Endometrial microvascular endothelial cells (primary cell): Measurements from ENCODE around the gene ZNF587. TPM values are rescaled to one million over a fixed set of nuclear protein-coding genes. Genes with fewer than 3 reads are reported as not detected.
"Not testable (repeated sequence)": the region's sequence is repeated elsewhere in the genome, so short reads cannot be mapped to it uniquely, and the experiment has no call there.

Experiments
- in situ Hi-C: cut with HindIII; loops from 2 replicates; pipeline ENCODE4 v1.10.0; 2017; ENCODE audit warnings: low sequenced_read_pairs, low pct_unique_long_range_greater_than_20kb; ENCODE audit errors: inconsistent ontology term
- total RNA-seq: library from RNA; depleted of rRNA; stranded (reverse); fragments of >200 nt; gene quantifications from one replicate; pipeline ENCODE4 v1.2.3, GENCODE V29; 2015; ENCODE audit errors: inconsistent ontology term

Gene ZNF587
- total RNA-seq, 1 donor from 2014 or later = 35.4 TPM

DNA sequence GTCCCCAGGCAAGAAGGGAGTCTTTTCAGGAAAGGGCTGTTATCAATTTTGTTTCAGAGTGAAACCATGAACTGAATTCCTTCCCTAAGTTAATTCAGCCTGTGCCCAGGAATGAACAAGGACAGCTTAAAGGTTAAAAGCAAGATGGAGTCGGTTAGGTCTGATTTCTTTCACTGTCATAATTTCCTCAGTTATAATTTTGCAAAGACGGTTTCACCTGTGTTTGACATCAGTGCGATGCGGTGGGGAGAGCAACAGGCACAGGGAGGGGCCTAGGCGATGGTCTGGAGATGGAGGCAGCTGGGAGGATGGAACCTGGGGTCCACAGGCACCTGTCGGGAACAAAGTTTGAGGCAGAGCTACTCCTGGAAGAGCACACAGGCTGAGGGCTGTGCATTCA lies 29.1 kb upstream of the ZNF587 start:
- in situ Hi-C loops = no loop called here

DNA sequence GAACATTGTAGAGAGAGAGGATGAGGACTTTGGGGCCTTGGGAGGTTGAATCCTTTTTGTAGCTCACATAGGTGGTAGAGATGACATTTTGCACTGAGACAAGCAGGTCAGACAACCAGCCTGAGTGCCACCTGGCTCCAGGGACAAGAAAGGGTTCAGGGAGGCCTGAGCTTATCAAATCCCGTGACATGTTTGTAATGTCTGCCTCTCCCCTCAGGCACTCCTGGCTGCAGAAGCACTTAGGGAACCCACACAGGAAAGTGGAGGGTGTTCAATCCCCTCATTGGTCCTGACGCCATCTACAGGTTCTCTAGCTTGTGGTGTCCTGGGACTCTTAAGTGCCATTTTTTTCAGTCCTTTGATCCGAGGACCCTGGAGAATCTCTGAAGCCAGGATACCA lies 28.6 kb upstream of the ZNF587 start:
- in situ Hi-C loops = not testable (repeated sequence)

DNA sequence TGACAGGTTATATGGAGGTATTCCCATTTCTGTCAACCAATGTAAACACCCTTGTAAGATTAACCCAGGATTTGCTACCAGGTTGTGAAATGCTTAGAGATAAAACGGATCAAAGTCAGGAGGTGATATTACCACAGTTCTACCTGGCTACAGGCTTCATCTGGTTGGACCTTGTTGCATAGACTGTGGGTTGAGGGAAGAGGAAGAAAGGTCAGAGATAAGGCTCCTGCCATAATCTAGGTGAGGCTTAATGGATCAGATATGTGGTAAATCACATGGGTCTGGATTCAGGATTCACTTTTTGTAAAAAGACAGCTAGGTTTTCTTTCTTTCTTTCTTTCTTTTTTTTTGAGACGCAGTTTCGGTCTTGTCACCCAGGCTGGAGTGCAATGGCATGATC lies 28.2 kb upstream of the ZNF587 start:
- in situ Hi-C loops = not testable (repeated sequence)

DNA sequence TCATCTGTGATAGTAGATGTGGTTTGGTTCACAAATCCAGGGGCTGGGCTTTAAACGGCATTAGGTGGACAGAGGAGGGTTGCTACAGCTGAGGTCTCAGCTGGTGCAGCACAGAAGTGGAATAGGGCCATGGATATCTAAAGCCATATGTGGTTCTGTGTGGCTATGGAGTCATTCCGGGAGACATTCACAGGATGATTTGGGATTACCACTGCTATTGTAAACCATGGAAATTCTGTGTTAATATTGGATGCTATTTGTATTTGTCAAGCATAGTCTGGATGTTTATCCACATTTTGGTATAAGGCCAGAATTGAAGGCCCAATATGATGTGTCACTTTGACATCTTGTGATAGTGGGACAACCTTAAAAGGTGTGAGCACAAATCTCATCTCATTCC lies 26.5 kb upstream of the ZNF587 start:
- in situ Hi-C loops = not testable (repeated sequence)

DNA sequence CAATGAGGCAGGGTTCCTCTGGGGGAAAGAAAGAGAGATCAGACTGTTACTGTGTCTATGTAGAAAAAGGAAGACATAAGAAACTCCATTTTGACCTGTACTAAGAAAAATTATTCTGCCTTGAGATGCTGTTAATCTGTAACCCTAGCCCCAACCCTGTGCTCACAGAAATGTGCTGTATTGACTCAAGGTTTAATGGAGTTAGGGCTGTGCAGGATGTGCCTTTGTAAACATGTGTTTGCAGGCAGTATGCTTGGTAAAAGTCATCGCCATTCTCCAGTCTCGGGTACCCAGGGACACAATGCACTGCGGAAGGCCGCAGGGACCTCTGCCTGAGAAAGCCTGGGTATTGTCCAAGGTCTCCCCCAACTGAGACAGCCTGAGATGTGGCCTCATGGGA lies 26.1 kb upstream of the ZNF587 start:
- in situ Hi-C loops = not testable (repeated sequence)

DNA sequence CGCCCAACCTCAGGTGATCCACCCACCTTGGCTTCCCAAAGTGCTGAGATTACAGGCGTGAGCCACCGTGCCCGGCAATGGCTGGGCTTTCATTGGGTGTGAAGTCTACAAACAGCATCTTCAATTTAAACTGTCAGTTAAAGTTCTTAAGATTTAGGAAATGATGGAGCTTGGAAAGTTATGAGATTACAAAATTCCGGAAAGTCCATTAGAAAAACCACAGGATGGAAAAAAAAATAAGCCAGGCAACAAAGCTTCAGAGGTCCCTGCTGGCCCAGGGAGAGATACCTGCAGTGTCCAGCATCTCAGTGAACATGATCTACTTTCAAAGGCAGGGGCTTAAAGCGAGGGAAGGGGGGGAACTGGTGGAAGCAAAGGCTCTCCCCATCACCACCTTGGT lies 24.1 kb upstream of the ZNF587 start:
- in situ Hi-C loops = no loop called here

DNA sequence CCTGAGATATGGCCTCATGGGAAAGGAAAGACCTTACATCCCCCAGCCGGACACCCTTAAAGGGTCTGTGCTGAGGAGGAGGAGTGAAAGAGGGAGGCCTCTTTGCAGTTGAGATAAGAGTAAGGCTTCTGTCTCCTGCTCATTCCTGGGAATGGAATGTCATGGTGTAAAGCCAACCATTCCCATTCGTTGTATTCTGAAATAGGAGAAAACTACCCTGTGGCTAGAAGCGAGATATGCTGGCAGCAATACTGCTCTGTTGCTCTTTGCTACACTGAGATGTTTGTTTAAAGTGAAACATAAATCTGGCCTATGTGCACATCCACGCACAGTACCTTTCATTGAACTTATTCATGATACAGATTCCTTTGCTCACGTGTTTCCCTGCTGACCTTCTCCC lies 20.3 kb upstream of the ZNF587 start:
- in situ Hi-C loops = no loop called here

DNA sequence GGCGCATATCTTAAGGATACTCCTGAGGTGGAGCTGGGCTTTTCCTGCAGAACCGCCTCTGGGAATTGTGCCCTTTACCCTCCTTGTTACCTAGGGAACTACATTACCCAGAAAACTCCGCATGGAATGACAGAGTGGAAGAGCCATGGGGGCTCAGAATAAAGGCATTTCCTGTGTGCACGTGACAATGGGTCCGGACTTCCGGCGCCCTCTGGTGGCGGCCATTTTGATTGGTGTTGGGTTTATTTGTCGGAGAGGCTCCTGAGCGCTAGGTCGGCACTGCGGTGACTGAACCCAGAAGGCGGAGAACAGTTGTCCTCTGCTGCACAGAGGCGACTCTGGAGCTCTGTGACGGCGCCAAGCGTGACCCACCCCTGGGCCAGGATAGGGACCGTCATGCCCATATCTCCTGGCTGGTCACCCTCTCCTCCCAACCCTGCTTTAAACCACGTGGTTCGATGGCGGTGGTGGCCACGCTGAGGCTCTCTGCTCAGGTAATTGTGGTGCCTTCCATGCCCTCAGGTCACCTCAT lies 19.5 kb upstream of the ZNF587 start, which contains the start of gene ZNF587B:
ZNF587B (plus strand) TSS at position 229 of the 532 bp plus-strand sequence; CDS start at position 459, 230 bp downstream.
- in situ Hi-C loops = no loop called here

DNA sequence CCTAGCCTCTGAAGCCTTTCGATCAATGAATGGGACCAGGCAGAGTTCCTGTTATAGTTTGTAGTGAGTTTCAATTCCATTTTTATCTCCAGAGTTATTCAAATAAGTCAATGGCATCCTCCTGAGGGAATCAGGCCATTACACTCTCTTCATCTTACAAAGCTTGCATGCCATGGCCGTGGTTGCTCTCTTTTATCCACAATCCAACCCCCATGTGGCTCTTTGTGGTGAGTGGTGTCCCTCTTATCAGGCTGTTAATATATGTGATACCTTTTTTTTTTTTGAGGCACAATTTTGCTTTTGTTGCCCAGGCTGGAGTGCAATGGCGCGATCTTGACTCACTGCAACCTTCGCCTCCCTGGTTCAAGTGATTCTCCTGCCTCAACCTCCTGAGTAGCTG lies 12.7 kb upstream of the ZNF587 start:
- in situ Hi-C loops = not testable (repeated sequence)

DNA sequence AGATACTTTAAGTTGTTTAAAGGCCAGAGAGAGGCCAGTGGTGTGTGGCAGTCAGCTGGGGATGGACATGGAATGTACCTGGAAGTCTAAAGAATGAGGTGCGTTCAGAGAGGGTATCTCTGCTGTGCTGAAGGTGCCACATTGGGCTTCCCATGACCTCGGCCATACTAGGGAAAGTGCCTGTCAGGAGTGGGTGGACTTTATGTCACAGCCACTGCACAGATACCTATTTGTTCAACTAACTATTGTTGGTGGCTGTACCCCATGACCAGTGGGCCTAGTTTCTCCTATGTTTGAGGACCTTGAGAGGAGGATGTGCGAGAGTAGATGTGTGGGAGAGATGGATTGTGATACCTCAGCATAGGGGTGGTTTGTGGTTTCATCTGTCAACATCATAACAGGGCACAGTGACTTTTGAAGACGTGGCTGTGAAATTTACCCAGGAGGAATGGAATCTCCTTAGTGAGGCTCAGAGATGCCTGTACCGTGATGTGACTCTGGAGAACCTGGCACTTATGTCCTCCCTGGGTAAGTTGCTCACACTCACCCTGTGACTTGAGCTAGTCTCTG lies 11.0 kb upstream of the ZNF587 start:
- in situ Hi-C loops = not testable (repeated sequence)

DNA sequence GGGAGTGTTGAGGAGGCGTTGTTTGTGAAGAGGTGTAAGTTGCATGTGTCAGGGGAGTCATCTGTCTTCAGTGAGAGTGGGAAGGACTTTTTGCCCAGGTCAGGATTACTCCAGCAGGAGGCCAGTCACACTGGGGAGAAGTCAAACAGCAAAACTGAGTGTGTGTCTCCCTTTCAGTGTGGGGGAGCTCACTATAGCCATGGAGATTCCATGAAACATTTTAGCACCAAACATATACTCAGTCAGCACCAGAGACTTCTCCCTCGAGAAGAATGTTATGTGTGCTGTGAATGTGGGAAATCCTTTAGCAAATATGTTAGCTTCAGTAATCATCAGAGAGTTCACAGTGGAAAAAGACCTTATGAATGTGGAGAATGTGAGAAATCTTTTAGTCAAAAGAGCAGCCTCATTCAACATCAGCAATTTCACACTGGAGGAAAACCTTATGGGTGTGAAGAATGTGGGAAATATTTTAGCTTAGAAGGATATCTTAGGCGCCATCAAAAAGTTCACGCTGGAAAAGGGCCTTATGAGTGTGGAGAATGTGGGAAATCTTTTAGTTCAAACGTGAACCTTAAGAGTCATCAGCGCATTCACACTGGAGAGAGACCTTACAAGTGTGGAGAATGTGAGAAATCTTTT lies 8.4 kb upstream of the ZNF587 start:
- in situ Hi-C loops = no loop called here

DNA sequence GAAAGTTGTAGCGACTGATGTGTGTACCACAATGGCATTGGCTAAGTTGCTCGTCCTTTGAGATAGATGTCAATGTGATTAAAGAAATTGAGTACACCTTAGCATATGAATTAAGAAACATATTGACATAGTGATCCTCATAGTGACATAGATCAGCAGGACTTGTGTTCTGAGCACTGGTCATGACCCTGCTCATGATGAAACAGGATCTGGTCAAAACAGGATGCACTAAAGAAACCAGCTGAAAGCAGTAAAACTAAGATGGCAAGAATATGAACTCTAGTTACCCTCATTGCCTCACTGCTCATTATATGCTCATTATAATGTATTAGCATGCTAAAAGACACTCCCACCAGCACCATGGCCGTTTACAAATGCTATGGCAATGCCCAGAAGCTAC lies 2.5 kb upstream of the ZNF587 start:
- in situ Hi-C loops = not testable (repeated sequence)

DNA sequence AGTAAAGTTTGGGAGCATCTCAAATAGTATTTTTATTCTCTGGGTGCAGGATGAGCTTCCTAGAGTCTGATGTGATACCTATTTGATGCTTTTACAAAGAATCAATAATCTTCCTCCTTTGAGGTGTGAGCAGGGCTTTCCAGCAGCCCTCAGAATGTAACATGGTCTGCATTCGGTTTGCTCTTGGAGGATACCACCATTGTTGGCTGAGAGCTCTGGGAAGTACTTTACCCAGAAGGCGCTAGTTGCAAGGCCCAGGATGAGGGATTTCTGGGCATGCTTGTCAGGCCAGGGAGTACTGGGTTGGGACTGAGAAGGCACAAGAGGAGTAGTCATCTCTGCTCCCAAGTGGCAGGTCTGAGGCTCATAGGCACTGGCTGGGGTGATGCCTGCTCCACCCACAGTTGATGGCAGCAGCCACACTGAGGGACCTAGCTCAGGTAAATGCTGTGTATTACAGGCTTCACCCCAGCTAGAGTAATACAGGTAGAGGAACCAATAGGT lies 445 bp upstream of the ZNF587 start:
- in situ Hi-C loops = not testable (repeated sequence)

DNA sequence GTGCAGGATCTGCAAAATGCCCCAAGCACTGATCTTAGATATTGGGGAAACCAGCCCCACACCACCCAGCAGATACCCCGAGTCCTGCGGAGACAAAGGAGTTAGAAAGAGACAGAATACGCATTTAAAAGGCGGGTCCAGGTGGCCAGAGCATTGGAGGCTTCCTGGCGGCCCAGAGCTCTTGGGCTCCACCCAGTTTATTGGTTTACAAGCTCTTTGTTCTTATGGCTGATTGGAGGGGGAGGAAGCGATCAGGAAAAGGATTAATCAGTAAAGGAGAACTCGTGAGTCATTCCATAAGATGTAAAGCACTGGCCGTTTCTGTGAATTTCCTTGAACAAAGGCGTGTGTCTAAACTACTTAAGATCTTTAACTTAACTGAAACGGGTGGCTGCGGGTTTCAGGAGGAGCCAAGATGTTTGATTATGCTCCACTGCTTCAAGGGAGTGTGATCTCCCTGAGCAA lies 926 bp downstream of the ZNF587 start:
- in situ Hi-C loops = no loop called here

DNA sequence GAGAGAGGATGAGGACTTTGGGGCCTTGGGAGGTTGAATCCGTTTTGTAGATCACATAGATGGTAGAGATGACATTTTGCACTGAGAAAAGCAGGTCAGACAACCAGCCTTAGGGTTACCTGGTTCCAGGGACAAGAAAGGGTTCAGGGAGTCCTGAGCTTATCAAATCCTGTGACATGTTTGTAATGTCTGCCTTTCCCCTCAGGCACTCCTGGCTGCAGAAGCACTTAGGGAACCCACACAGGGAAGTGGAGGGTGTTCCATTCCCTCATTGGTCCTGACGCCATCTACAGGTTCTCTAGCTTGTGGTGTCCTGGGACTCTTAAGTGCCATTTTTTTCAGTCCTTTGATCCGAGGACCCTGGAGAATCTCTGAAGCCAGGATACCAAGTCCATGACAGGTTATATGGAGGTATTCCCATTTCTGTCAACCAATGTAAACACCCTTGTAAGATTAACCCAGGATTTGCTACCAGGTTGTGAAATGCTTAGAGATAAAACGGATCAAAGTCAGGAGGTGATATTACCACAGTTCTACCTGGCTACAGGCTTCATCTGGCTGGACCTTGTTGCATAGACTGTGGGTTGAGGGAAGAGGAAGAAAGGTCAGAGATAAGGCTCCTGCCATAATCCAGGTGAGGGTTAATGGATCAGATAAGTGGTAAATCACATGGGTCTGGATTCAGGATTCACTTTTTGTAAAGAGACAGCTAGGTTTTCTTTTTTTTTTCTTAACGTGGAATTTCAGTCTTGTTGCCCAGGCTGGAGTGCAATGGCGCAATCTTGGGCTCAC lies 2.3 kb downstream of the ZNF587 start:
- in situ Hi-C loops = not testable (repeated sequence)

DNA sequence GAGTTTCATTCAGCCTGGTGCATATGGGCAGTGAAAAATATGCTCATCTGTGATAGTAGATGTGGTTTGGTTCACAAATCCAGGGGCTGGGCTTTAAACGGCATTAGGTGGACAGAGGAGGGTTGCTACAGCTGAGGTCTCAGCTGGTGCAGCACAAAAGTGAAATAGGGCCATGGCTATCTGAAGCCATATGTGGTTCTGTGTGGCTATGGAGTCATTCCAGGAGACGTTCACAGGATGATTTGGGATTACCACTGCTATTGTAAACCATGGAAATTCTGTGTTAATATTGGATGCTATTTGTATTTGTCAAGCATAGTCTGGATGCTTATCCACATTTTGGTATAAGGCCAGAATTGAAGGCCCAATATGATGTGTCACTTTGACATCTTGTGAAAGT lies 4.5 kb downstream of the ZNF587 start:
- in situ Hi-C loops = not testable (repeated sequence)

DNA sequence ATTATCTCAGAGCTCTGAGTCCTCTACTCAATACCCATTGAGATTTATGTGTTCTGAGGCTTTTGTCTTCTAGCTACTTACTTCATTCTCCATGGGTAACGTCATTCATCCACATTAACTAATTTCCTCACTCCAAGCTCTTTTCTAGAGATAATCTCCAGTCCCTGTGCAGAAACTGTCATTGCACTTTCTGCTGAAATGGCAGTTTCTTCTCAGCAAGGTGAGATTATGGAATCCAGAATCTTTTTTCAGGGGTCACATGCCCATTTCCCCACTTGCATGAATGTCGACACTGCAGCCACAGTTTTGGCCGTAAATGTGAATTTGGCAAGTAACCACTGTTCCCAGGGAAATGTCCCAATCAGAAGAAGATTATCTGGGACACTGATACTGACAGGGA lies 12.7 kb downstream of the ZNF587 start:
- in situ Hi-C loops = not testable (repeated sequence)

DNA sequence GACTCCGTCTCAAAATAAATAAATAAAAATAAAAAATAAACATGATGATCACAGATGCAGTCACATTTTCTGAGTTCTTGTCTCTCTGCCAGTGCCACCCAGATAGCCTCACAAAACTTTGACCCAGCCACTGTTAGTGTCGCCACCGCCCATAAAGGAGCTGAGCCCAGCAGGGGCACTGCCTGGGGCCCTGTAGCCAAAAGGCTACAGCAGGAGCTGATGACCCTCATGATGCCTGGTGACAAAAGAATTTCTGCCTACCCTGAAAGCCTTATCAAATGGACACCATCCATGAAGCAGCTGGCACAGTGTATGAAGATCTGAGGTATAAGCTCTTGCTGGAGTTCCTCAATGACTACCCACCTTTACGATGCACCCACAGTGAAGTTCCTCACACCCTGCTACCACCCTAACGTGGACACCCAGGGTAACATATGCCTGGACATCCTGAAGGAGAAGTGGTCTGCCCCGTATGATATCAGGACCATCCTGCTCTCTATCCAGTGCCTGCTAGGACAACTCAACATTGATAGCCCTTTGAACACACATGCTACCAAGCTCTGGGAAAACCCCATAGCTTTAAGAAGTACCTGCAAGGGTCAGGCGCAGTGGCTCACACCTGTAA lies 18.3 kb downstream of the ZNF587 start:
- in situ Hi-C loops = no loop called here

DNA sequence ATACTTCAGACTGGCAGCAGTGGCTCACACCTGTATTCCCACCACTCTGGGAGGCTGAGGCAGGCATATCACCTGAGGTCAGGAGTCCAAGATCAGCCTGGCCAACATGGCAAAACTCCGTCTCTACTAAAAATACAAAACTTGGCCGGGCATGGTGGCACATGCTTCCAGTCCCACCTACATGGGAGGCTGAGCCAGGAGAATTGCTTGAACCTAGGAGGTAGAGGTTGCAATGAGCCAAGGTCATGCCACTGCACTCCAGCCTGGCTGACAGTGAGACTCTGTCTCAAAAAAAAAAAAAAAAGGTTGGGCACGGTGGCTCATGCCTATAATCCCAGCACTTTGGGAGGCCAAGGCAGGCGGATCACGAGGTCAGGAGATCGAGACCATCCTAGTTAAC lies 20.0 kb downstream of the ZNF587 start:
- in situ Hi-C loops = not testable (repeated sequence)
